ENCODE measurements around the gene PRICKLE2.
A peak's percentile ranks its signal among the peaks of the same experiment; 100 is the strongest.

PRICKLE2 gene

GRCh38 chr3:64187065-64187959, 38.0 kb downstream of the PRICKLE2 start:
- DNase-seq, result no peak

GRCh38 chr3:64186667-64187064, 38.6 kb downstream of the PRICKLE2 start:
- DNase-seq, result no peak

GRCh38 chr3:64185436-64185835, 39.8 kb downstream of the PRICKLE2 start:
- DNase-seq, result no peak

- no peak for DNase-seq
These were observed 40.6 kb downstream of the PRICKLE2 start for GRCh38 chr3:64184621-64185020.

- no peak for DNase-seq
These were observed 45.4 kb downstream of the PRICKLE2 start for GRCh38 chr3:64179860-64180259.

GRCh38 chr3:64179249-64179648, 46.0 kb downstream of the PRICKLE2 start:
- DNase-seq, result no peak

GRCh38 chr3:64178419-64178818, 46.8 kb downstream of the PRICKLE2 start:
- no peak for DNase-seq

- no peak for DNase-seq
These were observed 48.7 kb downstream of the PRICKLE2 start for GRCh38 chr3:64176461-64176996.

- no peak for DNase-seq
These were observed 50.9 kb downstream of the PRICKLE2 start for GRCh38 chr3:64174328-64174727.

GRCh38 chr3:64173563-64173962, 51.7 kb downstream of the PRICKLE2 start:
- no peak for DNase-seq

- DNase-seq, result no peak
These were observed 55.0 kb downstream of the PRICKLE2 start for GRCh38 chr3:64170270-64170669.

- DNase-seq, result no peak
These were observed 57.4 kb downstream of the PRICKLE2 start for GRCh38 chr3:64167868-64168267.

GRCh38 chr3:64167351-64167750, 57.9 kb downstream of the PRICKLE2 start:
- no peak for DNase-seq

- no peak for DNase-seq
These were observed 58.6 kb downstream of the PRICKLE2 start for GRCh38 chr3:64166584-64167162.

GRCh38 chr3:64164349-64164748, 60.9 kb downstream of the PRICKLE2 start:
- no peak for DNase-seq

GRCh38 chr3:64163755-64164148, 61.5 kb downstream of the PRICKLE2 start:
- DNase-seq, result peak; percentile 22

- DNase-seq, result peak; percentile 42
These were observed 62.1 kb downstream of the PRICKLE2 start for GRCh38 chr3:64163019-64163754.

- peak; percentile 92 for DNase-seq
These were observed 63.7 kb downstream of the PRICKLE2 start for GRCh38 chr3:64161481-64161952.

GRCh38 chr3:64160000-64160695, 65.1 kb downstream of the PRICKLE2 start:
- no peak for DNase-seq

GRCh38 chr3:64158334-64158733, 66.9 kb downstream of the PRICKLE2 start:
- no peak for DNase-seq

GRCh38 chr3:64157150-64158035, 67.9 kb downstream of the PRICKLE2 start:
- DNase-seq, result no peak

- no peak for DNase-seq
These were observed 69.9 kb downstream of the PRICKLE2 start for GRCh38 chr3:64155328-64155727.
